ENCODE data around the gene WDCP.

- TF ChIP-seq, protein P1, sequence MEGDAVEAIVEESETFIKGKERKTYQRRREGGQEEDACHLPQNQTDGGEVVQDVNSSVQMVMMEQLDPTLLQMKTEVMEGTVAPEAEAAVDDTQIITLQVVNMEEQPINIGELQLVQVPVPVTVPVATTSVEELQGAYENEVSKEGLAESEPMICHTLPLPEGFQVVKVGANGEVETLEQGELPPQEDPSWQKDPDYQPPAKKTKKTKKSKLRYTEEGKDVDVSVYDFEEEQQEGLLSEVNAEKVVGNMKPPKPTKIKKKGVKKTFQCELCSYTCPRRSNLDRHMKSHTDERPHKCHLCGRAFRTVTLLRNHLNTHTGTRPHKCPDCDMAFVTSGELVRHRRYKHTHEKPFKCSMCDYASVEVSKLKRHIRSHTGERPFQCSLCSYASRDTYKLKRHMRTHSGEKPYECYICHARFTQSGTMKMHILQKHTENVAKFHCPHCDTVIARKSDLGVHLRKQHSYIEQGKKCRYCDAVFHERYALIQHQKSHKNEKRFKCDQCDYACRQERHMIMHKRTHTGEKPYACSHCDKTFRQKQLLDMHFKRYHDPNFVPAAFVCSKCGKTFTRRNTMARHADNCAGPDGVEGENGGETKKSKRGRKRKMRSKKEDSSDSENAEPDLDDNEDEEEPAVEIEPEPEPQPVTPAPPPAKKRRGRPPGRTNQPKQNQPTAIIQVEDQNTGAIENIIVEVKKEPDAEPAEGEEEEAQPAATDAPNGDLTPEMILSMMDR (IDR thresholded peaks at IDR 0.05): peak; percentile 18 to 30 (median 26)
- no peak for TF ChIP-seq POLR2A (IDR thresholded peaks at IDR 0.05)
Observed at GRCh38 chr2:24021122-24021998, 25.8 kb downstream of the WDCP start.

All from right lobe of liver (tissue), 4 donors.